GM08714 (cell line): Measurements from ENCODE around the gene NIPAL3.

ENCODE experiments used
- H3K4me3 ChIP-seq: fragments of 200-500 bp; sonication (Bioruptor generic); 2 replicates; pipeline ENCODE4 v1.5.1; 2014; ENCODE audit warnings: mild to moderate bottlenecking, low read length, inconsistent platforms
- ZNF274 ChIP-seq: IDR thresholded peaks from 2 replicates; pipeline ENCODE4 v1.6.1; 2012; ENCODE audit warnings: mild to moderate bottlenecking, low read depth, low read length

NIPAL3 gene

DNA sequence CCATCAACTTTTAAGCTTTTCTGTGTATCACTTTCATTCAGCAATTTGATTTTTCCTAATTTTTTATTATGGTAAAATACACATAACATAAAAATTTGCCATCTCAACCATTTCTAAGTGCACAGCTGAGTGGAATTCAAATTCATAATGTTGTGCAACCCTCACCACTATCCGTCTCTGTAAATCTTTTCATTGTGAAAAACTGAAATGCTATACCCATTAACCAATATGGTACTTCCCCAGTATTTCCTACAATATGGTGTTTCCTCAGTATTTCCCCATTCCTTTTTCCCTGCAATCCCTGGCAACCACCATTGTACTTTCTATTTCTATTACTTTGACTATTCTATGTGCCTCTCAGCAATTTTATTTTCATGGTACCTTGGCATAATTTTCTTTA, 8.8 kb upstream of the NIPAL3 start:
- H3K4me3 ChIP-seq: no peak overlapping the region
- TF ChIP-seq ZNF274: no peak

DNA sequence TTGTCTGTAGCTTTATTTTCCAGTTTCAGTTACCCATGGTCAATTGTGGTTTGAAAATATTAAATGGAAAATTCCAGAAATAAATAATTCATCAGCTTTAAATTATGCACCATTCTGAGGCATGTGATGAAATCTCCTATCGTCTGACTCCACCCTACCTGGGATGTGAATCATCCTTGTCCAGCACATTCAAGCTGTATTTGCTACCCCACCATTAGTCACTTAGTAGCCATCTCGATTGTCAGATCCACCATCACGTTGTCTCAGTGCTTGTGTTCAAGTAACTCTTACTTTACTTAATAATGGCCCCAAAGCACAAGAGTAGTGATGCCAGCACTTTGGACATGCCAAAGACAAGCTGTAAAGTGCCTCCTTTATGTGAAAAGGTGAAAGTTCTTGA, 6.1 kb upstream of the NIPAL3 start:
- H3K4me3 ChIP-seq: no peak overlapping the region

DNA sequence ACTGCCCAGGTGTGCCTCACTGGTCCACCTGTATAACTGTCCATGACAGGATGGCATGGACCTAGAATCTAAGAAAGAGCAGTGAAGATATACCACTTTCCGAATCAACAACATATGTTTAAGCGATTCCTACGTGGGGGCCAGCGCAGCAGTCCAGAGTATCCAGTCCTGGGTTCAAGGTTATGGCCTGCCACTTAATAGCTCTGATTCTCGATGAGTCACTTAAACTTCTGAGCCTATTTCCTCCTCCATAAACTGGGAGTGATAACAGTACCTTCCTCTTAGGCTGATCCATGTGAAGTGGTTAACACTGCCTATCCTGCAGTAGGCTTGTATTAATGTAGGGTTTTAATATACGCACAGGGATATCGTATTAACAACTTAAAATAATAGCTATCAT, 4.9 kb upstream of the NIPAL3 start:
- TF ChIP-seq ZNF274: no peak
- H3K4me3 ChIP-seq: no peak overlapping the region

More for the DNA sequence above, 6.1 kb upstream of the NIPAL3 start:
- TF ChIP-seq ZNF274: no peak

DNA sequence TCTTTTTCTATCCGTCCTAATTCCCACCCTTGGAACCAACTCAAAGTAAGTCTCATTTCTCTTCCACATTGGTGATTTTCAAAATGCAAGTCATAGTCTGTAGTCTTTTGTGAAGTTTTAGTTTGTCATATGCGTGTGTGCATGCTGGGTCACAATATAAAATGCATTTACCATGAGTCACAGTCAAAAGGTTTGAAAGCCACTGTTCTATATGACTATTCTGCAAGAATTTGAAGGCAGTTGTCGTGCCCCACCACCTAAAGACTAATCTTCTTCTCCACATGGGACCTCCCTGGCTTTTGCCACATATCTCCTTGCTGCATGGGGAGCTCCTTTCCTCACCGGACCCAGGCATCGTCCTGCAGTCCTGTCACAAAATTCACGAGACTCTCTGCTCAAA, 3.6 kb upstream of the NIPAL3 start:
- H3K4me3 ChIP-seq: no peak overlapping the region
- no peak for TF ChIP-seq ZNF274

DNA sequence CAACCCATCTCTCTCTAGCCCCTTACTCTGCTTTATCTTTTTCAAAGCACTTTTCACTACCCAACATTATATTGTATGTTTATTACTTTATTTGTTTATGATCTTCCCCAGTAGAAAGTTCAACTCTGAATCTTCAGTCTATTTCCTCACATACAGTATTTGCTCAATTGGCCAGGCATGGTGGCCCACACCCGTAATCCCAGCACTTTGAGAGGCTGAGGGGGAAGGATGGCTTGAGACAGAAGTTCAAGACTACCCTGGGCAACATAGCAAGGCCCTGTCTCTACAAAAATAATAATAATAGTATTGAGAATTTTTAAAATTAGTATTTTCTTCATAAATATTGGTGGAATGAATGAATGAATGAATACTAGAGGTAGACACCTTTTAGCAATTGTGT, 3.2 kb upstream of the NIPAL3 start:
- no peak for TF ChIP-seq ZNF274
- H3K4me3 ChIP-seq: no peak overlapping the region

DNA sequence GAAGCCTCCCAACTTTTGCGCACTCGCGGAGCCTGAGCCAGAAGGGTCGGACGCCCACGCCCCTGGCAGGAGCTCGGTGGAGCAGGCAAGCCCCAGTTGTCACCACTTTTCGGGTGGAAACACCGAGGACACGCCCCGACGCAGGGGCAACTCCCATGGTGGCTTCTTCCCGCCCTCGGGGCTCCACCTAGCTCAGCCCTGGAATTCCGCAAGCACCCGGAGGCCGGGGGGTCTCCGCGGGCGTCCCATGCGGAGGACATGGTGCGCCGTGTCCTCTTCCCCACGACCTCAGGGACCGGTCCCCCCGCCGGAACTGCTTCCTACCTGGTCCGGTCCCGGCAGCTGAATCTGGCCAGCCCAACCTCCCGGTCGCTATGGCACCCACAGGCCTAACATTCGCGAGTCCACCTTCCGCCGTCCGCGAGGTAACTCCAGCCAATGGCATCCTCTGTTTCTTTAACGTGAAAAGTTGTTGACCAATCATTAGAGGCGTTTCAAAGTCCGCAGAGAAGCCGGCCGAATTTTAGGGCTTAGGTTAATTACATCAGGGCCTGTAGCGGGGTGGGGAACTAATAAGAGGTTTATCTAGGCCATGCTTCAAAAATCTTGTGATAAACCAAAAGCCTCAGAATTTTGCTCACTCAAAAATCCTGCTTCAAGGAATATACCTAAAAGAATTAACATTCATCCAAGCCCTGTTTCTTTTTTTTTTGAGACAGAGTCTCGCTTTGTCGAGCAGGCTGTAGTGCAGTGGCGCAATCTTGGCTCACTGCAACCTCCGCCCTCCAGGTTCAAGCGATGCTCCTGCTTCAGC, 2.0 kb upstream of the NIPAL3 start, which contains the start of gene STPG1:
TSS of gene STPG1 (minus strand) at position 433 of the 814 bp plus-strand sequence. CDS start 12,394 bp downstream, outside the sequence.
- H3K4me3 ChIP-seq: peak within 1 kb of the TSS; percentile 74
- TF ChIP-seq ZNF274: no peak

DNA sequence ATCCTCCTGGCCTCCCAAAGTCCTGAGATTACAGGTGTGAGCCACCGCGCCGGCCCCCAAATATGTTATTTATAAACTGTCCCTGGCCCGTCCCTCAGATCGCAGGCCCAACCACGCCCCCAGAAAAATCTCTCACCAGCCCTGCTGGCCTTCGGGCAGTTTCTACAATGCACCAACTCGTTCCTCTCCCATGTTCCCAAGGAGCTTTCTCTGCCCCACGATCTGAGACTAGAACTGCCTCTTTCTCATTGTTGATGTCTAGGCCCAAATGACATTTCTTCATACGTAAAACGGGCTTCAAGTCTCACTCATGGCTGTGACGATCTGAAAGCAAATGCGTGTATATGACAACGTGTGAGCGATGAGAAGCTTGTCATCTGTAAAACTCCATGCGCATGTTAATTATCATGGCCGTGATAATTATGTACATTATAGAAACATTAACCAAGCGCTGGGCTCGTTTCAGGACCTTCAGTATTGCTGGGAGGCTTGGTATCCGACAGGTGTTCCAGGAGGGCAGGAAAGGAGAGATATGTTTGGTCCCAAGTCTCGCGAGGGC, 748 bp upstream of the NIPAL3 start:
- TF ChIP-seq ZNF274: no peak
- H3K4me3 ChIP-seq: peak overlapping the region; percentile 6; the same call in 1 of the 2 replicates

DNA sequence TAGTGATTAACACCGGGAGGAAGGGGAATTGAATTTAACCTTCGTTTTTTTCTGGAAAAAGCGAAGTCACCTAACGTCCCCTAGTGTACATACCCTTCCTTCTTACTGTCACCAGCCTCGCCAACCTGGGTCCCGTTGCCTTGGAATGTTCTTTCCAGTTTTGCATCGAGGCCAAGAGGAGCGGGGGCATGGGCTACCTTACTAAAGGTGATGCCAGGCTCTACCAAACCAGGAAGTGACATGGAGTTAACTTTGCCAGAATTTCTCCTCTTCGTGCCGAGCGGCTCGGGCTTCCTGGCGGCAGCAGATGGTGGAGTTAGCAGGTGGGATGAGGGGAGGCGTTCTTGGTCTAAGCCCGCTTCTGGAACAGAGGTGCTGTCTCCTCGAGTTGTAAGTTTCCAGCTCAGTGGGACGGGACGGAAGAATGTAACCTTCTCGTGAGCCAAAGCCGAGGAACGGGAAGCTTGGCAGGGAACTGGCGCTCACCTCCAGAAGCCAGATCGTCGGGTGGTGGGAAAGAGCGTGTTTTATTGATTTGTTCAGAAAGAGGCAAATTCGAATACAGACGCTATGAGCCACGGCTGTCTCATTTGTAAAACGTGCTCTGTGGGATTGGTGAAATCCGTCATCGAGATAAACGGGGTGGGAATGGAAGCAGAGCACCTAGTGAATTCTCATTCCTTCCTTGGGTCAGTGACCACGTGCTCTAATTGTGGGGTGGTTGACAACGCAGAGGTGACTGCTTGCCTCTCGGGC, 486 bp downstream of the NIPAL3 start:
- H3K4me3 ChIP-seq: peak overlapping the region; percentile 75

DNA sequence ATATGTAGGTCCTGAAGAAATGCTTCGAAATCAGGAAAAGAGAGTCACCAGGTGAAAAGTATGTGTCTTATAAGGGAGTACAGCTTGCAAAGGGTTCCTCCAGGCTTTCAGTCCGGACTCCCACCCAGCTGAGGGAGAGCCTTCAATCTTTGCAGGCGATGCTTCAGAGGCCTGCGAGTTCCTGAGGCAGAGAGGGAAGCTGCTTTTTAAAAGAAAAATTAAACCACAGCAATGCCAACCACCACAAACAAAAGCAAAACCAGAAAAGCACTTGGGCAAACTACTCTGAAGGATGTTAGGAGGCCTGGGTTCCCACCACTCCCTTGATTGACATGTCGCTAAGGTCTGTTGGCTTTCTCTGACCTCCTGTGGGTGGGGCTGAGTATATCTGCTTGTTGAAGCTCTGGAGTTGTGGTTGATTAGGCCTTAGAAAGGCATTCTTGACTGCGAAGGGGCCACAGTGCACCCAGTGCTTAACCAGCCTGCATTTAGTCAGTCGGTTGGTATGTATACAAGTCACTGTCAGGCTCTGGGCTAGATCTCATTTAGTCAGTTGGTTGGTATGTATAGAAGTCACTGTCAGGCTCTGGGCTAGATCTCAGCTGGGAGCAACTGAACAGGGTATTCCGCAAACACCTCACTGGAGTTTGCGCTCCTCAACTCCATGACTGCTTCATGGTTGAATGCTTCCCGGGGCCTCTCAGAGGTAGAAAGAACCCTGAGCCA, 1.2 kb downstream of the NIPAL3 start:
- TF ChIP-seq ZNF274: no peak
- H3K4me3 ChIP-seq: peak overlapping the region; percentile 75; the same call in 1 of the 2 replicates

More for the DNA sequence above, 486 bp downstream of the NIPAL3 start:
- TF ChIP-seq ZNF274: no peak

DNA sequence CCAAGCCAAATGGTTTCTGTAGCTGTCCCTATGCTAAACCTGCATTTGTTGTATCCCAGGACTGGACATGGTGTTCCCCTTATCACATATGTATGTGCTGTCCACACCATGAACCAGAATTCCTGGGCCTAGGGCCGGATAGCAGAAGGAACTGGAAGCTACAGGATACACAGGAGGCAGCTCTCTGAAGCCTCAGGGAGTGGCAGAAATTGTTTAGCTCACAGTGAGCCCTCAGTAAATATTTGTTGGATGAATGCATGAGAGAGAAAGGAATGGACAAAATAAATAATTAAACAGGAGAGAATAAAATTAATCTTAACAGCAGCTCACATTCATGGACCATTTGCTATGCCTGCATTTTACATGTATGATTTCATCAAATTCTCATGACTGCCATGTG, 2.1 kb downstream of the NIPAL3 start:
- TF ChIP-seq ZNF274: no peak

DNA sequence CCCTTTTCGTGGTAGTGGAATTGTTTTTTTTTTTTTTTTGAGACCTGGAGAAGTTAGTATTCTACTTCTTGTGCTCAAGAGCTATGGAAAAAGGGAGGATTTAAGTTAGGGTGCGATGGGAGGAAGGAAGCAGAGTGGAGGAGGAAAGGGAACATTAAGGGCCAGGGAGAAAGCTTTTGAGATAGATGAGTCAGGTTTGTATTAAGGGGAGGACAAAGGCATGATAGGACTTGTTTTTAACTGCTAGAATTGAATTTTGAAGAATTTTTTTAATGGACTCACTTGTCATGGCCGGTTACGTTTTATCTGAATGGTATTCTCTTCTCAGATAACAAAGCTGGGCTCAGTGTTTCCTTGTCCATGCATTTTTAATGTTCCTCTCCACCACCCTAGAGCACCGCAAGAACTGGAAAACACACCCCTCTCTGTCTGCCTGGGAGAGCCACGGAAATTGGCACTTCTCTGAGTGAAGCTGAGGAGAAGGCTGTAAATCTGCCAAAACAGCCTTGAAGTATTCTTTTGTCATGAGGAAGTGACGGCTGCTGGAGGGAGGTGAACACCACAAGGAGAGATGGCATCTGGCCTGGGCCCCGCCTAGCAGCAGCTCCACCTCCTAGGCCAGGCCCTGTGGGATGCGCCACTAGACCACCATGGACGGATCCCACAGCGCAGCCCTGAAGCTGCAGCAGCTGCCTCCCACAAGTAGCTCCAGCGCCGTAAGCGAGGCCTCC, 3.5 kb downstream of the NIPAL3 start:
- H3K4me3 ChIP-seq: no peak overlapping the region
- TF ChIP-seq ZNF274: no peak

More for the DNA sequence above, 2.1 kb downstream of the NIPAL3 start:
- no peak overlapping the region for H3K4me3 ChIP-seq

DNA sequence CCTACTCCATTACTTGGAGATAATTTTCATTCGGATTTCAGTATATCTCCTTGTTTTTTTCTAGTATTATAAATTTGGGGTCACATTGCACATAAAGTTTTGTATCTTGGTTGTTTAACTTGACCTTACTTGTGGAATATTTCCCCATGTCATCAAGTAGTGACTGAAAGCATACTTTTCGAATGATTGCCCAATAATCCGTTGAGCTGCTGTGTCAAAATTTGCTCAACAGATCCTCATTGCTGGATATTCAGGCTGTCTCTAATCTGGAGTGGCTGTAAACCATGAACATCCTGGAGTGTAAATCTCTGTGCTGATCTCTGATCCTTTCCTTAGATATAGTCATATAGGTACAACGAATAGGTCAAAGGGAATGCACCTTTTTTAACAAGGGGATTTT, 4.9 kb downstream of the NIPAL3 start:
- TF ChIP-seq ZNF274: no peak
- no peak overlapping the region for H3K4me3 ChIP-seq

DNA sequence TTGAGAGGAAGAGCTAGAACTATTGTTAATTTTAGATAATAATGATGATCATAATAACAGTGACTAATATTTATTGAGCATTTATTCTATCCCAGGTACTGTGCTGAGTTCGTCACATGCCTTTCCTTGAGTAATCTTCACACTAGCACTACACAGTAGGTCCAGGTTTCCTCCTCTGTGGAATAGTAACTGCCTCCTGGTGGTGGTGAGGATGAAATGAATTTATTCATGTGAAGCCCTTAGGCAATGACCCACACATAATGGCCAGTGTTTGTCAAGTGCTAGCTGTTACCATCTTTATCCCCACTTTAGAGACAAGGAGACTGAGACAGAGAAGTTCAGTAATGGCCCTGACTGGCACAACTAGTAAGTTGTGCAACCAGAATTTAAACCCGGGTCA, 5.9 kb downstream of the NIPAL3 start:
- no peak overlapping the region for H3K4me3 ChIP-seq
- TF ChIP-seq ZNF274: no peak
